Activated CD8-positive, alpha-beta memory T cell treated with anti-CD3 and anti-CD28 coated beads, Interleukin-2, amount 10 ng/mL, durations not matched to agents 7 days and 5 days (primary cell): Measurements from ENCODE around the gene CCDC83. TPM values are rescaled to one million over a fixed set of nuclear protein-coding genes. Genes with fewer than 3 reads are reported as not detected.
"Not testable (repeated sequence)": the region's sequence is repeated elsewhere in the genome, so short reads cannot be mapped to it uniquely, and the experiment has no call there.

Source experiments
- ATAC-seq: fragments of 150-1000 bp; cut with Tn5 transposase; one replicate; pipeline ENCODE4 v1.10.0; 2021; ENCODE audit warnings: moderate library complexity
- CTCF ChIA-PET: fragments of 350-600 bp; sonication (Branson Sonifier 250); formaldehyde crosslinking; loops from one replicate; lab custom pipeline; 2021; ENCODE audit warnings: antibody characterized with exemption; lab: Charles Lee
- DNase-seq: peaks from one replicate; pipeline ENCODE4 v3.0.0-alpha.2; 2020
- H3K27ac Mint-ChIP-seq: one replicate; pipeline ENCODE4 v1.8.0; 2021; ENCODE audit warnings: mild to moderate bottlenecking, mixed read lengths
- H3K27me3 Mint-ChIP-seq: one replicate; pipeline ENCODE4 v1.8.0; 2021; ENCODE audit warnings: mixed read lengths
- H3K36me3 Mint-ChIP-seq: one replicate; pipeline ENCODE4 v1.8.0; 2021; ENCODE audit warnings: mild to moderate bottlenecking, mixed read lengths
- H3K4me1 Mint-ChIP-seq: one replicate; pipeline ENCODE4 v1.8.0; 2021; ENCODE audit warnings: mixed read lengths
- H3K4me3 Mint-ChIP-seq: one replicate; pipeline ENCODE4 v1.8.0; 2021; ENCODE audit warnings: mild to moderate bottlenecking, moderate library complexity, mixed read lengths
- H3K9me3 Mint-ChIP-seq: one replicate; pipeline ENCODE4 v1.8.0; 2022; ENCODE audit warnings: low read depth, mixed read lengths
- total RNA-seq, 2 experiments: library from RNA; stranded (reverse); gene quantifications; one replicate each; pipeline ENCODE4 v1.2.3, GENCODE V29; 2021

The CCDC83 gene
- total RNA-seq, 2 experiments from 2014 or later = not detected

DNA sequence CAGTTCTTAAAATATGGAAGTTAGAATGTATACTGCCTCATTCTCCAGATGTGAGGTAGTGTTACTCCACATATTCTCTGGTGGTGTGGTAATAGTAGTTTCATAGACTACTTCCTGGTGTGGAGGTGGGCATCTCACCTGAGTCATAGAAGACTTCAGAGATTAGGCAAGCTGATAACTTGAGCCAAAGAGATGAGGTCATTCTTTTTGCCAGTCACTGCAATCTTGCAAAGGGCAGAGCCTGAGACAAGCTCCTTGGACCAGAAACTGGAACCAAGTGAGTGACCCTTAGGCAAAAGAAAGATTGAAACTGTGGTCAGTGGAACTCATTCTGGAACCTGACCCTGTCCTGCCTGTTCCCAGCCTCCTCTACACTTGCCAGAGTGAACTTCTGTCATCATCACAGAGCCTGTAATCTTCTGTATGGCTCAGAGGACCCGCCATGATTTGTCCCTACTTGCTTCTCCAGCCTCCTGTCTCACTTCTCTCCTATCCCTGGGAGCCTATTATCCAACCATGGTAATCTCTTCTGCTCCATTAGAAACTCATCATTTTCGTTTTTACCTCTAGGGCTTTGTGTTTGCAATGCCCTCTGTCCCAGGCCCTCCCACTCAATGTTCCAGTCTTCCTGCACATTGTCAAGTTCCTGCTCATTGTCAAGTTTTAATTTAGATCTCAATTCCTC lies 10.6 kb upstream of the CCDC83 start:
- Mint-ChIP-seq H3K4me3 (no peak overlapping the region), H3K27ac (no peak overlapping the region), H3K4me1 (peaks cover 21% of the 10 kb centered on the region), H3K36me3 (peaks cover 7% of the 10 kb centered on the region), H3K27me3 (no peaks in the 10 kb centered on the region), H3K9me3 (no peaks in the 10 kb centered on the region)
- CTCF ChIA-PET = interaction anchor here (1.4 kb wide), 1 partner anchor 16 kb away, joined by 4 read pairs; no protein-coding TSS in a partner anchor
- DNase-seq = no peak
- ATAC-seq = peak; percentile 49

- DNase-seq = no peak
- peaks cover 8% of the 10 kb centered on the region for H3K36me3 Mint-ChIP-seq
- H3K27me3 Mint-ChIP-seq = no peaks in the 10 kb centered on the region
- no peaks in the 10 kb centered on the region for H3K9me3 Mint-ChIP-seq
- H3K4me1 Mint-ChIP-seq = peaks cover 21% of the 10 kb centered on the region
- CTCF ChIA-PET = interaction anchor here (0.6 to 1.4 kb wide), 3 partner anchors 9 to 328 kb away, joined by 3 to 5 read pairs (median 4); partner anchors contain the start of gene CCDC83
- no peak for ATAC-seq
- H3K4me3 Mint-ChIP-seq = no peak overlapping the region
- no peak overlapping the region for H3K27ac Mint-ChIP-seq
Observed at GRCh38 chr11:85845124-85845631, 10.0 kb upstream of the CCDC83 start.

DNA sequence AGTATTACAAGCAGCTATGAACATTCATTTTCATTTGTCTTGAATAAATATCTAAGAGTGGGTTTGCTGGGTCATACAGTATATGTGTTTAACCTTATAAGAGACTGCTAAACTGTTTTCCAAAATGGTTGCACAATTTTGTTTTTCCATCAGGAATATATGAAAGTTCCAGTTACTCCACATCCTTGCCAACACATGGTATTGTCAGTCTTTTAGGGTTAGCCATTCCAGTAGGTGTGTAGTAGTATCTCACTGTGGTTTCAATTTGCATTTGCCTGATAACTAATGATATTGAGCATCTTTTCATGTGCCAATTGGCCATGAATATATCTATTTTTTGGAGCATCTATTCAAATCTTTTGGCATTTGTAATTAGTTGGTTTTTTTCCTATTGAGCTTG lies 7.7 kb upstream of the CCDC83 start:
- Mint-ChIP-seq H3K4me3 (no peak overlapping the region), H3K27ac (no peak overlapping the region), H3K36me3 (peaks cover 11% of the 10 kb centered on the region), H3K9me3 (no peaks in the 10 kb centered on the region), H3K27me3 (no peaks in the 10 kb centered on the region), H3K4me1 (peaks cover 19% of the 10 kb centered on the region)
- CTCF ChIA-PET = no interaction called here
- DNase-seq (no peak), ATAC-seq (no peak)

DNA sequence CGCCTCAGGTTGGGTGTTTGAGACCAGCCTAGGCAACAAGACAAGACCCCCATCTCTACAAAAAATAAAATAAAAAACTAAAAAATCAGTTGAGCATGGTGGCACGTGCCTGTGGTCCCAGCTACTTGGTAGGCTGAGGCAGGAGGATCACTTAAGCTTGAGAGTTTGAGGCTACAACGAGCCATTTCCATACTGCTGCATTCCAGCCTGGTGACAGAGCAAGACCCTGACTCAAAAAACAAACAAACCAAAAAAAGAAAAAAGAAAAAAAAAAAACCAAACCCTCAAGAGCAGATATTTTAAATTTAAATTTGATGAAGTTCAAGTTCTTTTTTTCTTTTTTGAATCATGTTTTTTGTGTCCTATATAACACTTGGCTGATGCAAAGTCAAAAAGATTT lies 7.2 kb upstream of the CCDC83 start:
- Mint-ChIP-seq H3K4me1 (peaks cover 19% of the 10 kb centered on the region), H3K9me3 (no peaks in the 10 kb centered on the region), H3K36me3 (peaks cover 9% of the 10 kb centered on the region), H3K27me3 (no peaks in the 10 kb centered on the region), H3K27ac (no peak overlapping the region), H3K4me3 (no peak overlapping the region)
- no peak for DNase-seq
- no peak for ATAC-seq
- CTCF ChIA-PET = no interaction called here

GRCh38 chr11:85848556-85848955 lies 6.6 kb upstream of the CCDC83 start:
- H3K4me1 Mint-ChIP-seq = peaks cover 19% of the 10 kb centered on the region
- no peak overlapping the region for H3K4me3 Mint-ChIP-seq
- ATAC-seq (no peak), DNase-seq (no peak)
- CTCF ChIA-PET = no interaction called here
- H3K9me3 Mint-ChIP-seq = no peaks in the 10 kb centered on the region
- no peak overlapping the region for H3K27ac Mint-ChIP-seq
- no peaks in the 10 kb centered on the region for H3K27me3 Mint-ChIP-seq
- peaks cover 11% of the 10 kb centered on the region for H3K36me3 Mint-ChIP-seq

DNA sequence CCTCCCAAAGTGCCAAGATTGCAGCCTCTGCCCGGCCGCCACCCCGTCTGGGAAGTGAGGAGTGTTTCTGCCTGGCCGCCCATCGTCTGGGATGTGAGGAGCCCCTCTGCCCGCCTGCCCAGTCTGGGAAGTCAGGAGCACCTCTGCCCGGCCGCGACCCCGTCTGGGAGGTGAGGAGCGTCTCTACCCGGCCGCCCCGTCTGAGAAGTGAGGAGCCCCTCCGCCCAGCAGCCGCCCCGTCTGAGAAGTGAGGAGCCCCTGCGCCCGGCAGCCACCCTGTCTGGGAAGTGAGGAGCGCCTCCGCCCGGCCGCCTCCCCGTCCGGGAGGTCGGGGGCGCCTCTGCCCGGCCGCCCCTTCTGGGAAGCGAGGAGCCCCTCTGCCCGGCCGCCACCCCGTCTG lies 2.4 kb upstream of the CCDC83 start:
- DNase-seq, H3K4me3 Mint-ChIP-seq, H3K9me3 Mint-ChIP-seq, H3K27ac Mint-ChIP-seq, H3K27me3 Mint-ChIP-seq, ATAC-seq, CTCF ChIA-PET: not testable (repeated sequence)
- Mint-ChIP-seq H3K4me1 (peaks cover 16% of the 10 kb centered on the region), H3K36me3 (peaks cover 11% of the 10 kb centered on the region)

- not testable (repeated sequence) for H3K27ac Mint-ChIP-seq, H3K27me3 Mint-ChIP-seq, ATAC-seq, DNase-seq, H3K4me3 Mint-ChIP-seq, H3K9me3 Mint-ChIP-seq
- H3K36me3 Mint-ChIP-seq = peaks cover 11% of the 10 kb centered on the region
- H3K4me1 Mint-ChIP-seq = peaks cover 16% of the 10 kb centered on the region
- CTCF ChIA-PET = interaction anchor here (2.4 to 2.6 kb wide), 2 partner anchors 29 to 155 kb away, joined by 16 to 21 read pairs; no protein-coding TSS in a partner anchor
Observed at GRCh38 chr11:85853541-85853940, 1.6 kb upstream of the CCDC83 start.

- ATAC-seq = no peak
- H3K27me3 Mint-ChIP-seq = no peaks in the 10 kb centered on the region
- DNase-seq = no peak
- peaks cover 11% of the 10 kb centered on the region for H3K36me3 Mint-ChIP-seq
- peak overlapping the region; percentile 90 for H3K4me3 Mint-ChIP-seq
- H3K4me1 Mint-ChIP-seq = peaks cover 16% of the 10 kb centered on the region
- H3K9me3 Mint-ChIP-seq = no peaks in the 10 kb centered on the region
- CTCF ChIA-PET = interaction anchor here (0.9 to 2.6 kb wide), 40 partner anchors 8 to 1016 kb away, joined by 3 to 21 read pairs (median 5); partner anchors contain the start of genes CREBZF, TMEM126A and TMEM126B
- peak overlapping the region; percentile 93 for H3K27ac Mint-ChIP-seq
Observed at GRCh38 chr11:85854212-85854556, 999 bp upstream of the CCDC83 start.

GRCh38 chr11:85854557-85855340 lies 434 bp upstream of the CCDC83 start:
- ATAC-seq = peak; percentile 95
- no peaks in the 10 kb centered on the region for H3K27me3 Mint-ChIP-seq

DNA sequence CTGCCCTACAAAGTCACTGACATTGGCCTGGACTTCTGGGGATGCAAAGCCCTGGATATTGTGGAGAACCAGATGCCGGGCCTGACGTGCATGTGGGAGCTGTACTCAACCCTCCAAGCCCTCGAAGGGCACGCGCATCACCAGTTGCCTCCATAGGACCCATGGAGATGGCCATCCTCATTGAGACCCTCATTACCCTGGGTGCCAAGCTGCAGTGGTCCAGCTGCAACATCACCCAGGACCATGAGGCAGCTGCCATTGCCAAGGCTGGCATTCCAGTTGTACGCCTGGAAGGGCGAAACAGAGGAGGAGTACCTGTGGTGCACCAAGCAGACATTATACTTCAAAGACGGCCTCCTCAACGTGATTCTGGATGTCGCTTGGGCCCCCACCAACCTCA lies 1.9 kb downstream of the CCDC83 start:
- H3K4me1 Mint-ChIP-seq = peaks cover 13% of the 10 kb centered on the region
- H3K36me3 Mint-ChIP-seq = peaks cover 4% of the 10 kb centered on the region
- CTCF ChIA-PET = interaction anchor here (0.6 to 1.5 kb wide), 3 partner anchors 10 to 242 kb away, joined by 3 to 4 read pairs (median 4); no protein-coding TSS in a partner anchor
- H3K27me3 Mint-ChIP-seq = peaks cover 8% of the 10 kb centered on the region
- DNase-seq (no peak), ATAC-seq (no peak)
- H3K4me3 Mint-ChIP-seq = no peak overlapping the region
- no peak overlapping the region for H3K27ac Mint-ChIP-seq
- no peaks in the 10 kb centered on the region for H3K9me3 Mint-ChIP-seq

More at GRCh38 chr11:85854557-85855340, 434 bp upstream of the CCDC83 start:
- Mint-ChIP-seq H3K27ac (peak overlapping the region; percentile 93), H3K9me3 (no peaks in the 10 kb centered on the region), H3K4me1 (peaks cover 16% of the 10 kb centered on the region), H3K4me3 (peak overlapping the region; percentile 90), H3K36me3 (peaks cover 11% of the 10 kb centered on the region)
- CTCF ChIA-PET = interaction anchor here (0.7 to 2.6 kb wide), 67 partner anchors 9 to 1015 kb away, joined by 3 to 21 read pairs (median 4); partner anchors contain the start of genes CREBZF, SYTL2, TMEM126A and TMEM126B
- peak; percentile 94 for DNase-seq

- peaks cover 13% of the 10 kb centered on the region for H3K27me3 Mint-ChIP-seq
- H3K27ac Mint-ChIP-seq, H3K9me3 Mint-ChIP-seq, CTCF ChIA-PET, H3K36me3 Mint-ChIP-seq, H3K4me1 Mint-ChIP-seq, ATAC-seq, DNase-seq, H3K4me3 Mint-ChIP-seq: not testable (repeated sequence)
Observed at GRCh38 chr11:85859541-85859940, 4.4 kb downstream of the CCDC83 start.

DNA sequence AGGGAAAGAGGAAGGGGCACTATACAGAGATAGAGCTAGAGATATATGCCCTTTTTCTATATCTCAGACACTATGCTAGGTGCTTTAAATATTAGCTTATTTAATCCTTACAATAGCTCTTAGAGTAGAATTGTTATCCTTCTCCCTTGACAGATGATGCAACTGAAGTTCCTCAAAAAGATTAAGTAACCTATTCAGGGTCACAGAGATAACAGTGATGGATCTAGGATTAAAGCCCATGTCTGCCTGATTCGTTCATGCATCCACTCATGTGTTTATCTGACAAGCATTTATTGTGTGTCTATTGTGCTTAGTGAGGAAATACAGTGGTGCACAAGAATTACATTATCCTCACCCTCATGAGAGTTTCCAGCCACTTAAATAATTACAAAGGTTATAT lies 8.7 kb downstream of the CCDC83 start:
- no peak for DNase-seq
- Mint-ChIP-seq H3K36me3 (no peaks in the 10 kb centered on the region), H3K27me3 (peaks cover 16% of the 10 kb centered on the region), H3K4me1 (no peaks in the 10 kb centered on the region), H3K4me3 (no peak overlapping the region), H3K27ac (no peak overlapping the region), H3K9me3 (no peaks in the 10 kb centered on the region)
- CTCF ChIA-PET = interaction anchor here (1.1 to 1.6 kb wide), 2 partner anchors 9 to 13 kb away, joined by 3 to 4 read pairs; partner anchors contain the start of gene CCDC83
- no peak for ATAC-seq

DNA sequence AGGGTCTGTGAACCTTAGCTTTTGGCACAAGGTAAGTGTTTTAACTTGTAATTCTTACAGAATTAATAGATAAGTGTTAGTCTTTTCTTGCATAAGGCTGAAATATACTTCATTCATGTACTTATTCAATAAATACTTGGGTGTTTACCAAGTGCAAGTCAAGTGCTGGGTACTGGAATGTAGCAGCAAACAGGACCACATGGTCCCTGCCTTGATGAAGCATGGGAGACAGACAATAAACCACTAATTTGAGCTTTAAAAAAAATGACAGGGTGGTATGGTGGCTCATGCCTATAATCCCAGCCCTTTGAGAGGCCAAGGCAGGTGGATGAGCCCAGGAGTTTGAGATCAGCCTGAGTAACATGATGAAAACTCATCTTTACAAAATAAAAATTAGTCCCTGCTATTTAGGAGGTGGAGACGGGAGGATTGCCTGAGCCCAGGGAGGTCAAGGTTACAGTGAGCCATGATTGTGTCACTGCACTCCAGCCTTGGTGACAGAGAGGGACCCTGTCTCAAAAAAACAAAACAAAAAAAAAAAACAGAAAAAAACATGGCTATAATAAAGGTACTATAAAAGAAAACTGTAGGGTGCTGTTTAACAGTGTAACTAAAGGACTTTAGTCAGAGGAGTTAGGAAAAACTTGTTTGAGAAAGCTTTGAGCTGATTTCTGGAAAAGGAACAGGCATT lies 11.1 kb downstream of the CCDC83 start:
- no peaks in the 10 kb centered on the region for H3K4me1 Mint-ChIP-seq
- H3K27ac Mint-ChIP-seq = no peak overlapping the region
- CTCF ChIA-PET = interaction anchor here (0.7 to 2.1 kb wide), 2 partner anchors 11 to 1025 kb away, joined by 3 to 5 read pairs; partner anchors contain the start of gene CCDC83
- peaks cover 10% of the 10 kb centered on the region for H3K27me3 Mint-ChIP-seq
- H3K9me3 Mint-ChIP-seq = no peaks in the 10 kb centered on the region
- H3K36me3 Mint-ChIP-seq = no peaks in the 10 kb centered on the region
- ATAC-seq = no peak
- DNase-seq = no peak
- H3K4me3 Mint-ChIP-seq = no peak overlapping the region
